NCI-H2196 (cell line): ENCODE measurements around the gene WDR33.

Experiments used
- DNase-seq: peaks from one replicate; lab custom pipeline; 2025; ENCODE audit not compliant: unreplicated experiment; lab: John Stamatoyannopoulos, UW

WDR33 gene

GRCh38 chr2:127698553-127699355, 112.2 kb downstream of the WDR33 start:
- DNase-seq = no peak

GRCh38 chr2:127697482-127698180, 113.3 kb downstream of the WDR33 start:
- DNase-seq = no peak

- DNase-seq = no peak
Measured at GRCh38 chr2:127695491-127696472, 115.2 kb downstream of the WDR33 start.

DNA sequence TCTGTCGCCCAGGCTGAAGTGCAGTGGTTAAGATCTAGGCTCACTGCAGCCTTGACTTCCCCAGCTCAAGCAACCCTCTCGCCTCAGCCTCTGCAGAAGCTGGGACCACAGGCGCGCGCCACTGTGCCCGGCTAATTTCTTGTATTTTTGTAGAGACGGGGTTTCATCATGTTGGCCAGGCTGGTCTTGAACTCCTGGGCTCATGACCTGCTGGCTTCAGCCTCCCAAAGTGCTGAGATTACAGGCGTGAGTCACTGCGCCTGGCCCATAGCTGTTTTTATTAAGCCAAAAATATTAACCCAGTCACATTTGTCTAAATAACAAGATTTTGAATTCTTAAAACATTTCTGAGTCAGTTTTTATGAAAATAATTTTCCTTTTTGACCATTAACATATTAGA, 116.0 kb downstream of the WDR33 start:
- DNase-seq = no peak

- DNase-seq = no peak
Measured at GRCh38 chr2:127690696-127691095, 120.3 kb downstream of the WDR33 start.

DNA sequence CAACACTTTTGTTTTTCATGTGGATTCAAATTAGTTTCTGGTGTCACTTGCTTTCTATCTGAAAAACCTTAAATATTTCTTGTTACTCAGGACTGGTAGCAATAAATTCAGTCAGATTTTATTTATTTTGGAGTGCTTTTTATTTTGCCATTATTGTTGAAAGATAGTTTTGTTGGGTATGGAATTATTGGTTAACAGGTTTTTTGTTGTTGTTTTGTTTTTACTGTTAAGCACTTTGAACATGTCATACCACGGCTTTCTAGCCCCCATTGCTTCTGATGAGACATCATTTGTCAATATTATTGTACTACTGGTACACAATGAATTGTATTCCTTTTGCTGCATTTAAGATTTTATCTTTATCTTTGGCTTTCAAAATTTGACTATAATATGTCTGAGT, 122.6 kb downstream of the WDR33 start:
- DNase-seq = no peak

GRCh38 chr2:127685410-127686080, 125.4 kb downstream of the WDR33 start:
- DNase-seq = no peak

DNA sequence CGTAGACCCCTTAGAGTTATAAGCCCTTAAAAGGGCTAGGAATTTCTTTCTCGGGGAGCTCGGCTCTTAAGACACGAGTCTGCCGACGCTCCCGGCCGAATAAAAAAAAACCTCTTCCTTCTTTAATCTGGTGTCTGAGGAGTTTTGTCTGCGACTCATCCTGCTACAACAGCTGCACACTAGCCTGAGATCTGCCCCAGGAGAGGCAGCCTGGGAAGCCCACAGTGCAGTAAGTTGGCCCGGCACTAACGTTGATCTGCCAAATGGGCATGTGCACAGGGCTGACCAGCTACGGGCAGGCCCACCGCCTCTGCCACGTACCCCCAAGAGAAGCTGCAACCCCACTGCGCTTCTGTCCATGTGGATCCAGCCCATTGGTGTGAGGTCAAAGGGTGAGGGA, 127.2 kb downstream of the WDR33 start:
- DNase-seq = no peak

- DNase-seq = no peak
Measured at GRCh38 chr2:127683056-127683455, 127.9 kb downstream of the WDR33 start.

GRCh38 chr2:127681976-127682857, 128.8 kb downstream of the WDR33 start:
- no peak for DNase-seq

GRCh38 chr2:127681288-127681804, 129.6 kb downstream of the WDR33 start:
- no peak for DNase-seq

DNA sequence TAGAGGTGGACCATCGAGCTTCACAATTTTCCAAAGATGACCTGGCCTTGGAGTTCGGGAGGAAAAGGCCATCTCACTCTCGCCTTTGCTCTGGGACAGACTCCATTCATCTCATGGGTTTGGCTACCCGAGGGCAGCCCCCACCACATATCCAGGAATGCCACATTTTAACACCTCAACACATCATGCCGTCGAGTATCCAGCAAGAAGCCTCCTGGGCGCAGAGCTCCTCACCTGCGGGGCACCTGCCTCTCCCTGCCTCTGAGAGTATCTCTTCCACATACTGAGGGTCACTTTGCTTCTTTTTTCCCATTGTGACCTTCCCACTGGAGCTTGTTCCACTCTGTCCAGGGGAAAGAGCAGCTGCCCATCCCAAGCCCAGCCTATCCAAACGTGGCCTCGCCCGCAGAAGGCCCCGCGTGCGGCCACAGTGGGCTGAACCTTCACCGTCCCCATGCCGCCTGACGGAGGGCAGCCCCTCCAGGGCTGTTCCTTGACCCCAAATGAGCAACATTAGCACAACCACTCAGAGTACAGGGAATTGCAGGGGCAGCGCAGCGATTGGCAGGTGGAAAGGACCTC, 130.2 kb downstream of the WDR33 start:
- no peak for DNase-seq

GRCh38 chr2:127679680-127680361, 131.2 kb downstream of the WDR33 start:
- DNase-seq = no peak

DNA sequence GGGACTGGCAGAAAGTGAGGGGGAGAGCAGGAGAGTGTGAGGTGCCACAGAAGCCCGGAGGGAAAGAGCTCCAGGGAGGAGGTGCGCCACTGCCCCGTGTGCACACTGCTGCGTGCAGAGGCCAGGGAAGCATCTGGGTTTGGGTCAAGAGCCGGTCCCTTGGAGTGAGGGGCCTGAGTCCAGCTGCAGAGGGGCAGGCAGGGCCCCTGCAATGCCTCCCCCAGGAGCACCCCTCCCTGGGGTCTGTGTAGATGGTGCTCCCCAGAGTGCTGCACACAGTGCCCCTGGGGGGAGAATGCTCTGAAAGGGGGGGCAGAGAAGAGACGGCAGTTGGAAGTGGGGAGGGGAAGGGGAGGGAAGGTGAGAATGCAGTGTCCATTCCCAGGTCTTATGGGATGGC, 132.0 kb downstream of the WDR33 start:
- DNase-seq = no peak

- no peak for DNase-seq
Measured at GRCh38 chr2:127678531-127678930, 132.4 kb downstream of the WDR33 start.

- DNase-seq = no peak
Measured at GRCh38 chr2:127676906-127677305, 134.1 kb downstream of the WDR33 start.

DNA sequence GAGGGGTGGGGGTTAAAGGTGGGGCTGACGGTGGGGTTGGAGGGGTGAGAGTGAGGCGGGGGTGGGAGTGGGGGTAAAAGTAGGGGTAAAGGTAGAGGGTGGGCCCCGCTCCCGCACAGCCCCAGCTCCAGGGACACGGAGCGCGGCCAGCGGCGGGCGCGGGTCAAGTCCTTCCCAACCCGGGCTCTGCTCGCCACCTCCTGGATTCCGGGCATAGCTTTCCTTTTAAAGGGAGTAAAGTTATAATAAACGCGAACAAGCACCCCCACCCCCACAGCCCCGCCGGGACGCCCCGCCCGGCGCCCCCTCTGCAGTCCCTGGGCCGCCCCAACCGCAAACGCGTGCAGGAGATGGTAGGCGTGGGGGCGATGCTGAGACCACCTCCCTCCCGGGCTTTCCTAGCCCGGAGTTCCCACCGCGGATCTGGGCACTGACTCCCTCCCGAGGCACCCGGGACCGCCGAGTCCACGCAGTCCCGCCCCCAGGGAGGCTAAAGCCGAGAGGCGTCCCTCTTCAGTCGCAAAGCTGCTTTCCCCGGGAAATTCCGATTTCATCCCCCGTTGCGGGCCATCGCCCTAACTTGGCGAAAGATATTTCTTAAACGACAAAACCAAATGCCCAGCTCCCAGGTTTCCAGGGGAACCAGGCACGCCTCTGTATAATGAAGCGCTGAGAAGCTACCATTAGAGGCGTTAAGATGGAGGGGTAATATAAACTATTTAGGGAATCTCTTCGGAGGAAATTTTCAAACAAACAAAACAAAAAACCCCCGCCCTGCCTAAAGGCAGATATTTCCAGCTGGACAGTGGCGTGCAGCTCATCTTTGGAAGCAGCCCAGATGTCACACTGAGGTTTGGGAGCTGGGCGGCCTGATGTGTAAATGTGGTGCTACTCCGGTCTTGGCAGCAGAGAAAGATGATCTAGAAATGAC, 135.4 kb downstream of the WDR33 start, which contains the start of gene LIMS2:
Gene LIMS2, minus strand, starts transcription at position 200 of the 931 bp plus-strand sequence. CDS start 506 bp downstream, outside the sequence.
- DNase-seq = peak; percentile 17
